GM19455 (cell line): ENCODE results near the gene PURB.
"Not testable (repeated sequence)": the region's sequence is repeated elsewhere in the genome, so short reads cannot be mapped to it uniquely, and the experiment has no call there.

Experiments
- ATAC-seq: cut with Tn5 transposase; IDR thresholded peaks from one replicate; pipeline ENCODE4 v1.9.1; 2021; ENCODE audit not compliant: unreplicated experiment

Gene PURB

GRCh38 chr7:44885394-44886317 is at the start of gene PURB:
TSS of gene PURB (minus strand) at chr7:44885530. CDS start at chr7:44885348, 182 bp downstream.
- ATAC-seq = peak; percentile 79

GRCh38 chr7:44935016-44935415 is 49.7 kb upstream of the PURB start:
- no peak for ATAC-seq

- ATAC-seq = not testable (repeated sequence)
Observed at GRCh38 chr7:44934510-44934909, 49.2 kb upstream of the PURB start.

GRCh38 chr7:44930921-44931320 is 45.6 kb upstream of the PURB start:
- no peak for ATAC-seq

- no peak for ATAC-seq
Observed at GRCh38 chr7:44922351-44922694, 37.0 kb upstream of the PURB start.

- ATAC-seq = peak; percentile 84
Observed at GRCh38 chr7:44921607-44922350, 36.4 kb upstream of the PURB start.

GRCh38 chr7:44920119-44920518 is 34.8 kb upstream of the PURB start:
- ATAC-seq = no peak

GRCh38 chr7:44918029-44918428 is 32.7 kb upstream of the PURB start:
- no peak for ATAC-seq

GRCh38 chr7:44917465-44917864 is 32.1 kb upstream of the PURB start:
- no peak for ATAC-seq

- no peak for ATAC-seq
Observed at GRCh38 chr7:44914992-44915607, 29.8 kb upstream of the PURB start.

GRCh38 chr7:44912775-44913347 is 27.5 kb upstream of the PURB start:
- no peak for ATAC-seq

GRCh38 chr7:44911911-44912310 is 26.6 kb upstream of the PURB start:
- ATAC-seq = no peak

GRCh38 chr7:44909596-44910389 is 24.5 kb upstream of the PURB start:
- ATAC-seq = no peak

- ATAC-seq = no peak
Observed at GRCh38 chr7:44906965-44907364, 21.6 kb upstream of the PURB start.

- ATAC-seq = no peak
Observed at GRCh38 chr7:44905002-44905635, 19.8 kb upstream of the PURB start.

GRCh38 chr7:44899443-44899842 is 14.1 kb upstream of the PURB start:
- no peak for ATAC-seq

GRCh38 chr7:44898039-44898438 is 12.7 kb upstream of the PURB start:
- ATAC-seq = no peak

GRCh38 chr7:44897309-44897708 is 12.0 kb upstream of the PURB start:
- ATAC-seq = no peak

- no peak for ATAC-seq
Observed at GRCh38 chr7:44894888-44895580, 9.7 kb upstream of the PURB start.
